Parathyroid adenoma (tissue), 2 donors: ENCODE data around the gene WDR4.
A peak's percentile ranks its signal among the peaks of the same experiment; 100 is the strongest.
"Not testable (repeated sequence)": the region's sequence is repeated elsewhere in the genome, so short reads cannot be mapped to it uniquely, and the experiment has no call there.

Experiments used
- H2AFZ ChIP-seq: fragments of 300-600 bp; sonication (generic); one replicate; pipeline ENCODE4 v1.7.0; 2017; ENCODE audit warnings: antibody characterized with exemption, mild to moderate bottlenecking
- H3K27ac ChIP-seq: fragments of 300-600 bp; sonication (generic); one replicate; pipeline ENCODE4 v1.7.0; 2017
- H3K27me3 ChIP-seq: fragments of 300-600 bp; sonication (generic); one replicate; pipeline ENCODE4 v1.7.0; 2017; ENCODE audit warnings: low read length; ENCODE audit not compliant: control insufficient read depth, insufficient read depth
- H3K36me3 ChIP-seq: fragments of 300-600 bp; sonication (generic); one replicate; pipeline ENCODE4 v1.7.0; 2017; ENCODE audit warnings: low read length; ENCODE audit not compliant: control insufficient read depth, insufficient read depth
- H3K4me1 ChIP-seq: fragments of 300-600 bp; sonication (generic); one replicate; pipeline ENCODE4 v1.7.0; 2017; ENCODE audit warnings: control low read depth
- H3K4me2 ChIP-seq: fragments of 300-600 bp; sonication (generic); one replicate; pipeline ENCODE4 v1.7.0; 2017; ENCODE audit warnings: low read length
- H3K4me3 ChIP-seq: fragments of 300-600 bp; sonication (generic); one replicate; pipeline ENCODE4 v1.7.0; 2017; ENCODE audit warnings: low read depth, low read length
- H3K79me2 ChIP-seq: fragments of 300-600 bp; sonication (generic); one replicate; pipeline ENCODE4 v1.7.0; 2017; ENCODE audit warnings: control low read depth
- H3K9ac ChIP-seq: fragments of 300-600 bp; sonication (generic); one replicate; pipeline ENCODE4 v1.7.0; 2017; ENCODE audit warnings: mild to moderate bottlenecking
- H3K9me3 ChIP-seq: fragments of 300-600 bp; sonication (generic); one replicate; pipeline ENCODE4 v1.7.0; 2017; ENCODE audit warnings: low read length; ENCODE audit not compliant: control insufficient read depth
- TF ChIP-seq, protein P1 (sequence below): fragments of 300-600 bp; sonication (generic); IDR thresholded peaks from one replicate; pipeline ENCODE4 v1.7.0; 2017; ENCODE audit warnings: antibody characterized with exemption, mild to moderate bottlenecking
- donor health status: primary hyperparathyroidism.

WDR4 gene, protein sequence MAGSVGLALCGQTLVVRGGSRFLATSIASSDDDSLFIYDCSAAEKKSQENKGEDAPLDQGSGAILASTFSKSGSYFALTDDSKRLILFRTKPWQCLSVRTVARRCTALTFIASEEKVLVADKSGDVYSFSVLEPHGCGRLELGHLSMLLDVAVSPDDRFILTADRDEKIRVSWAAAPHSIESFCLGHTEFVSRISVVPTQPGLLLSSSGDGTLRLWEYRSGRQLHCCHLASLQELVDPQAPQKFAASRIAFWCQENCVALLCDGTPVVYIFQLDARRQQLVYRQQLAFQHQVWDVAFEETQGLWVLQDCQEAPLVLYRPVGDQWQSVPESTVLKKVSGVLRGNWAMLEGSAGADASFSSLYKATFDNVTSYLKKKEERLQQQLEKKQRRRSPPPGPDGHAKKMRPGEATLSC

GRCh38 chr21:42878993-42879787 lies at the start of gene WDR4:
Gene WDR4, minus strand, starts transcription at chr21:42879539. Its CDS starts 44 bp downstream, at chr21:42879495.
- Histone ChIP-seq H3K27ac (peak within 1 kb of the TSS; percentile 79), H2AFZ (peak within 1 kb of the TSS; percentile 94), H3K79me2 (no peaks in the 10 kb centered on the region), H3K4me1 (no peaks in the 10 kb centered on the region), H3K9ac (no peak within 1 kb of the TSS), H3K9me3 (no peaks in the 10 kb centered on the region), H3K4me3 (peak within 1 kb of the TSS; percentile 83), H3K27me3 (no peaks in the 10 kb centered on the region), H3K4me2 (peak within 1 kb of the TSS; percentile 72), H3K36me3 (no peaks in the 10 kb centered on the region)
- TF ChIP-seq, protein P1, sequence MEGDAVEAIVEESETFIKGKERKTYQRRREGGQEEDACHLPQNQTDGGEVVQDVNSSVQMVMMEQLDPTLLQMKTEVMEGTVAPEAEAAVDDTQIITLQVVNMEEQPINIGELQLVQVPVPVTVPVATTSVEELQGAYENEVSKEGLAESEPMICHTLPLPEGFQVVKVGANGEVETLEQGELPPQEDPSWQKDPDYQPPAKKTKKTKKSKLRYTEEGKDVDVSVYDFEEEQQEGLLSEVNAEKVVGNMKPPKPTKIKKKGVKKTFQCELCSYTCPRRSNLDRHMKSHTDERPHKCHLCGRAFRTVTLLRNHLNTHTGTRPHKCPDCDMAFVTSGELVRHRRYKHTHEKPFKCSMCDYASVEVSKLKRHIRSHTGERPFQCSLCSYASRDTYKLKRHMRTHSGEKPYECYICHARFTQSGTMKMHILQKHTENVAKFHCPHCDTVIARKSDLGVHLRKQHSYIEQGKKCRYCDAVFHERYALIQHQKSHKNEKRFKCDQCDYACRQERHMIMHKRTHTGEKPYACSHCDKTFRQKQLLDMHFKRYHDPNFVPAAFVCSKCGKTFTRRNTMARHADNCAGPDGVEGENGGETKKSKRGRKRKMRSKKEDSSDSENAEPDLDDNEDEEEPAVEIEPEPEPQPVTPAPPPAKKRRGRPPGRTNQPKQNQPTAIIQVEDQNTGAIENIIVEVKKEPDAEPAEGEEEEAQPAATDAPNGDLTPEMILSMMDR, result no peak

DNA sequence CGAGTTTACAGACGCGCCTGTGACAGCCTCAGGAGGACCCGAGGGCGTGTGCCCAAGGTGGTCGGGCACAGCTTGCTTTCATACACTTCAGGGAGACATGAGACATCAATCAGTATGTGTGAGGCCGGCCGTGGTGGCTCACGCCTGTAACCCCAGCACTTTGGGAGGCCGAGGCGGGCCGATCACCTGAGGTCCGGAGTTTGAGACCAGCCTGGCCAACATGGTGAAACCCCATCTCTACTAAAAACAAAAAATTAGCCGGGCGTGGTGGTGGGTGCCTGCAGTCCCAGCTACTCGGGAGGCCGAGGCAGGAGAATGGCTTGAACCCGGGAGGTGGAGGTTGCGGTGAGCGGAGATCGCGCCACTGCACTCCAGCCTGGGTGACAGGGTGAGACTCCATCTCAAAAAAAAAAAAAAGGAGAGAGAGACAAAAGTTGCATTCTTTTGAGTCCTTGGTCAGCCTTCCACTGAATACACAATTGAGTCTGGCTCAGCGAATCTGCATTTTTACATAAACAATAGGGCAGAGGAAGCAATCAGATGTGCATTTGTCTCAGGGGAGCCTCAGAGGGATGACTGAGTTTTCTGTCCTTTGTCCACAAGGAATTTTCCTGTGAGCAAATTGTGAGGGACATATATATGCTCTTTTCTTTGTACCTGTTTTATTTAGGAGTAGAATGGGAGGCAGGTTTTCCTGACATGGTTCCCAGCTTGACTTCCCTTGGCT lies 48.3 kb upstream of the WDR4 start:
- H2AFZ ChIP-seq, H3K4me2 ChIP-seq, H3K9ac ChIP-seq, H3K9me3 ChIP-seq, H3K36me3 ChIP-seq, H3K79me2 ChIP-seq, H3K4me1 ChIP-seq, H3K27ac ChIP-seq, H3K4me3 ChIP-seq, H3K27me3 ChIP-seq: not testable (repeated sequence)

DNA sequence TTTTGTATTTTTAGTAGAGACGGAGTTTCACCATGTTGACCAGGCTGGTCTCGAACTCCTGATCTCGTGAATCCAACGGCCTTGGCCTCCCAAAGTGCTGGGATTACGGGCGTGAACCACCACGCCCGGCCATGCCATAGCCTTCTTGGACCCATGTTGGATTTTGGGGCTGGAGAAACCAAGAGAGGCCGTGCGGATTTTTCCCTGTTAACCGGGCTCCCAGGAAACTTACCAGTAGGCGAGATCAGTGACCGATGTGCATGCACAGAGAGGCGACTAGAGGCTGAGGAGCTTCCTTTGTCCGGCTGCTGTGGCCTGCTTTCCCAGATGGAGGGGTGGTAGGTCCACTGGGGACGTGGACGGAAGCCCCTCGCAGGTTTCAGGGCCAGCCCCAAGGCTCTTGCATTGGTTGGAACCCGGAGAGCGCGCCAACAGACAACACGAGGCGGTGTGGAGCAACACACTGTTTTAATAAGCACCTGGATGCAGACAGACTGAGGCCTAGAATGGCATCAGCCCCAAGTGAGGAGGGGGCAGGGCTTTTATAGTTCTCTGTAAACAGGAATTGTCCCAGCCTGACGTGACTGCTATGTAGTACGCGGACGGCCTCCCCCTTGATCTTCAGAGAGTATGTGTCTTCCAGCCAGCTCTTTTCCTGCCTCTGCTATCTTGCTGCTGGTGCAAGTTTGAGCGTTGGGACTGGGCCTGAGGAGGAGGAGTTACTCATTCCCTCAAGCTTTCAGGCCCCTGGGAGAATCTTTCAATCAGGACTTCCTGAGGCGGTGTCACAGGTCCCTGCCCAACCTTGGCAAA lies 46.0 kb upstream of the WDR4 start, which contains the start of gene ERVH48-1:
Gene ERVH48-1, minus strand, starts transcription at position 517 of the 813 bp plus-strand sequence. CDS start 6,624 bp downstream, outside the sequence.
- Histone ChIP-seq H3K79me2 (no peaks in the 10 kb centered on the region), H2AFZ (no peak within 1 kb of the TSS), H3K4me3 (no peak within 1 kb of the TSS), H3K27me3 (no peaks in the 10 kb centered on the region), H3K9ac (no peak within 1 kb of the TSS), H3K4me2 (no peak within 1 kb of the TSS), H3K9me3 (no peaks in the 10 kb centered on the region), H3K4me1 (no peaks in the 10 kb centered on the region), H3K36me3 (no peaks in the 10 kb centered on the region), H3K27ac (no peak within 1 kb of the TSS)
- TF ChIP-seq, protein P1, result no peak

- H3K27ac ChIP-seq, result no peak overlapping the region
- no peak overlapping the region for H3K4me2 ChIP-seq
- peaks cover 3% of the 10 kb centered on the region for H3K79me2 ChIP-seq
- H3K9ac ChIP-seq, result no peak overlapping the region
- H3K4me3 ChIP-seq, result no peak overlapping the region
- H3K27me3 ChIP-seq, result no peaks in the 10 kb centered on the region
- H3K4me1 ChIP-seq, result no peaks in the 10 kb centered on the region
- no peaks in the 10 kb centered on the region for H3K36me3 ChIP-seq
- TF ChIP-seq, protein P1, result no peak
- no peaks in the 10 kb centered on the region for H3K9me3 ChIP-seq
- H2AFZ ChIP-seq, result no peak overlapping the region
These were observed 45.1 kb upstream of the WDR4 start for GRCh38 chr21:42924433-42924751.
